Neural cell (in vitro differentiated cells): ENCODE results near the gene EMID1.
"Not testable (repeated sequence)": the region's sequence is repeated elsewhere in the genome, so short reads cannot be mapped to it uniquely, and the experiment has no call there.

Source experiments
- CTCF ChIP-seq: fragments of 450-650 bp; IDR thresholded peaks from 2 replicates; pipeline ENCODE4 v1.5.1; 2014; ENCODE audit warnings: antibody characterized with exemption, mild to moderate bottlenecking, moderate library complexity; ENCODE audit not compliant: poor library complexity, severe bottlenecking
- MXI1 ChIP-seq: fragments of 450-650 bp; conservative IDR thresholded peaks from 2 replicates; pipeline ENCODE4 v1.6.1; 2014; ENCODE audit warnings: antibody characterized with exemption, mild to moderate bottlenecking; ENCODE audit not compliant: poor library complexity, severe bottlenecking
- POLR2AphosphoS5 ChIP-seq: IDR thresholded peaks from 2 replicates; pipeline ENCODE4 v1.6.1; 2012
- REST ChIP-seq: IDR thresholded peaks from 2 replicates; pipeline ENCODE4 v1.6.1; 2012; ENCODE audit warnings: borderline replicate concordance

DNA sequence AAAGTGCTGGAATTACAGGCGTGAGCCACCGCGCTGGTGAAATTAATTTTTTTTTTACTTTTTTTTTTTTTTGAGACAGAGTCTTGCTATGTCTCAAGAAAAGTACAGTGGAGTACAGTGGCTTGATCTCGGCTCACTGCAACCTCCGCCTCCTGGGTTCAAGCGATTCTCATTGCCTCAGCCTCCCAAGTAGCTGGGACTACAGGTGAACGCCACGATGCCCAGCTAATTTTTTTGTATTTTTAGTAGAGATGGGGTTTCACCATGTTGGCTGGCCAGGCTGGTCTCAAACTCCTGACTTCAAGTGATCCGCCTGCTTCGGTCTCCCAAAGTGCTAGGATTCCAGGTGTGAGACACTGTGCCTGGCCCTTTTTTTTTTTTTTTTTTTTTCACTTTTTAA, 42.2 kb downstream of the EMID1 start:
- not testable (repeated sequence) for TF ChIP-seq CTCF, REST, MXI1, POLR2AphosphoS5
